SK-N-SH treated with all-trans-retinoic acid at 6 μM for 48 hours (cell line): ENCODE measurements around the gene RDH5.

ENCODE experiments used
- ATAC-seq: fragments of 200-7000 bp; cut with Tn5 transposase; 3 replicates; pipeline ENCODE4 v1.9.1; 2020; ENCODE audit warnings: mild to moderate bottlenecking, moderate library complexity
- ARNTL ChIP-seq: fragments of 450-650 bp; formaldehyde crosslinking; IDR thresholded peaks from 2 replicates; pipeline ENCODE4 v1.5.0; 2020; ENCODE audit warnings: low read depth, mild to moderate bottlenecking, moderate library complexity, borderline replicate concordance
- BACH2 ChIP-seq: fragments of 250-450 bp; sonication (Bioruptor Pico); IDR thresholded peaks from 2 replicates; pipeline ENCODE4 v1.9.0; 2021; ENCODE audit warnings: mild to moderate bottlenecking, borderline replicate concordance
- CSDC2 ChIP-seq: fragments of 250-450 bp; sonication (Bioruptor Pico); IDR thresholded peaks from 2 replicates; pipeline ENCODE4 v1.5.0; 2020; ENCODE audit warnings: mild to moderate bottlenecking, moderate library complexity
- CSRNP3 ChIP-seq: fragments of 250-450 bp; sonication (Bioruptor Pico); IDR thresholded peaks from 2 replicates; pipeline ENCODE4 v1.5.1; 2021; ENCODE audit warnings: mild to moderate bottlenecking, moderate library complexity
- ESRRG ChIP-seq: fragments of 250-450 bp; sonication (Bioruptor Pico); IDR thresholded peaks from 2 replicates; pipeline ENCODE4 v1.6.1; 2021; ENCODE audit warnings: mild to moderate bottlenecking
- GLIS3 ChIP-seq: fragments of 250-450 bp; sonication (Bioruptor Pico); IDR thresholded peaks from 2 replicates; pipeline ENCODE4 v1.5.0; 2020; ENCODE audit warnings: mild to moderate bottlenecking, moderate library complexity
- ISL1 ChIP-seq: fragments of 250-450 bp; sonication (Bioruptor Pico); IDR thresholded peaks from 2 replicates; pipeline ENCODE4 v2.1.2; 2022; ENCODE audit warnings: mild to moderate bottlenecking, moderate library complexity
- OSR1 ChIP-seq: fragments of 250-450 bp; sonication (Bioruptor Pico); IDR thresholded peaks from 2 replicates; pipeline ENCODE4 v1.8.0; 2022; ENCODE audit warnings: moderate library complexity, mild to moderate bottlenecking, inconsistent platforms
- PATZ1 ChIP-seq: fragments of 250-450 bp; sonication (Bioruptor Pico); IDR thresholded peaks from 2 replicates; pipeline ENCODE4 v1.8.0; 2020; ENCODE audit warnings: mild to moderate bottlenecking, moderate library complexity, borderline replicate concordance
- POU6F1 ChIP-seq: fragments of 250-450 bp; sonication (Bioruptor Pico); IDR thresholded peaks from 2 replicates; pipeline ENCODE4 v1.8.0; 2021; ENCODE audit warnings: low read depth, mild to moderate bottlenecking, moderate library complexity, borderline replicate concordance
- RARB ChIP-seq: fragments of 250-450 bp; sonication (Bioruptor Pico); IDR thresholded peaks from 2 replicates; pipeline ENCODE4 v1.8.0; 2021; ENCODE audit warnings: mild to moderate bottlenecking, moderate library complexity
- TOX ChIP-seq: fragments of 250-450 bp; sonication (Bioruptor Pico); IDR thresholded peaks from 2 replicates; pipeline ENCODE4 v1.8.0; 2021; ENCODE audit warnings: mild to moderate bottlenecking, moderate library complexity, borderline replicate concordance
- TSHZ2 ChIP-seq: fragments of 250-450 bp; sonication (Bioruptor Pico); IDR thresholded peaks from 2 replicates; pipeline ENCODE4 v1.5.0; 2020; ENCODE audit warnings: mild to moderate bottlenecking, moderate library complexity
- ZC3H10 ChIP-seq: fragments of 250-450 bp; sonication (Bioruptor Pico); IDR thresholded peaks from 2 replicates; pipeline ENCODE4 v1.5.1; 2021; ENCODE audit warnings: mild to moderate bottlenecking, moderate library complexity
- ZFP3 ChIP-seq: fragments of 250-450 bp; sonication (Bioruptor Pico); IDR thresholded peaks from 2 replicates; pipeline ENCODE4 v1.5.0; 2020; ENCODE audit warnings: mild to moderate bottlenecking, moderate library complexity
- ZFP30 ChIP-seq: fragments of 450-650 bp; formaldehyde crosslinking; IDR thresholded peaks from 2 replicates; pipeline ENCODE4 v1.5.0; 2022; ENCODE audit warnings: mild to moderate bottlenecking, moderate library complexity
- ZNF565 ChIP-seq: fragments of 450-650 bp; formaldehyde crosslinking; conservative IDR thresholded peaks from 2 replicates; pipeline ENCODE4 v1.5.0; 2020; ENCODE audit warnings: low read depth, mild to moderate bottlenecking, moderate library complexity
- ZNF70 ChIP-seq: fragments of 450-650 bp; formaldehyde crosslinking; IDR thresholded peaks from 2 replicates; pipeline ENCODE4 v1.5.0; 2020; ENCODE audit warnings: mild to moderate bottlenecking, moderate library complexity

RDH5 gene

GRCh38 chr12:55702861-55703260 is 17.3 kb upstream of the RDH5 start:
- TF ChIP-seq POU6F1: no peak
- TF ChIP-seq RARB (CRISPR knock-in tag): no peak
- TF ChIP-seq ARNTL (CRISPR knock-in tag): no peak
- TF ChIP-seq ZNF70: no peak
- TF ChIP-seq ZC3H10 (CRISPR knock-in tag): no peak
- no peak for TF ChIP-seq TSHZ2 (CRISPR knock-in tag)
- no peak for TF ChIP-seq PATZ1
- no peak for TF ChIP-seq ZFP30
- TF ChIP-seq CSRNP3 (CRISPR knock-in tag): no peak
- ATAC-seq: no peak

GRCh38 chr12:55703288-55703687 is 16.9 kb upstream of the RDH5 start:
- TF ChIP-seq GLIS3 (CRISPR knock-in tag): no peak
- no peak for TF ChIP-seq ZFP30
- no peak for TF ChIP-seq OSR1 (CRISPR knock-in tag)
- TF ChIP-seq RARB (CRISPR knock-in tag): no peak
- TF ChIP-seq ZC3H10 (CRISPR knock-in tag): no peak
- no peak for TF ChIP-seq TSHZ2 (CRISPR knock-in tag)
- no peak for TF ChIP-seq ESRRG
- no peak for TF ChIP-seq ZNF565 (CRISPR knock-in tag)
- TF ChIP-seq TOX (CRISPR knock-in tag): no peak
- TF ChIP-seq ARNTL (CRISPR knock-in tag): no peak
- TF ChIP-seq ZFP3 (CRISPR knock-in tag): no peak
- no peak for ATAC-seq

- no peak for TF ChIP-seq CSDC2
- TF ChIP-seq ISL1 (CRISPR knock-in tag): no peak
- no peak for TF ChIP-seq ZNF70
- TF ChIP-seq ZFP3 (CRISPR knock-in tag): no peak
- no peak for TF ChIP-seq TOX (CRISPR knock-in tag)
- TF ChIP-seq BACH2 (CRISPR knock-in tag): no peak
- TF ChIP-seq ZC3H10 (CRISPR knock-in tag): no peak
- TF ChIP-seq TSHZ2 (CRISPR knock-in tag): no peak
- ATAC-seq: no peak
These were observed 16.1 kb upstream of the RDH5 start for GRCh38 chr12:55703901-55704761.
